Fibroblast of peridontal ligament (primary cell): ENCODE data around the gene PRMT9.

Experiments used
- DNase-seq: peaks from one replicate; pipeline ENCODE4 v3.0.0-alpha.2; 2010; ENCODE audit errors: extremely low read depth

The PRMT9 gene

DNA sequence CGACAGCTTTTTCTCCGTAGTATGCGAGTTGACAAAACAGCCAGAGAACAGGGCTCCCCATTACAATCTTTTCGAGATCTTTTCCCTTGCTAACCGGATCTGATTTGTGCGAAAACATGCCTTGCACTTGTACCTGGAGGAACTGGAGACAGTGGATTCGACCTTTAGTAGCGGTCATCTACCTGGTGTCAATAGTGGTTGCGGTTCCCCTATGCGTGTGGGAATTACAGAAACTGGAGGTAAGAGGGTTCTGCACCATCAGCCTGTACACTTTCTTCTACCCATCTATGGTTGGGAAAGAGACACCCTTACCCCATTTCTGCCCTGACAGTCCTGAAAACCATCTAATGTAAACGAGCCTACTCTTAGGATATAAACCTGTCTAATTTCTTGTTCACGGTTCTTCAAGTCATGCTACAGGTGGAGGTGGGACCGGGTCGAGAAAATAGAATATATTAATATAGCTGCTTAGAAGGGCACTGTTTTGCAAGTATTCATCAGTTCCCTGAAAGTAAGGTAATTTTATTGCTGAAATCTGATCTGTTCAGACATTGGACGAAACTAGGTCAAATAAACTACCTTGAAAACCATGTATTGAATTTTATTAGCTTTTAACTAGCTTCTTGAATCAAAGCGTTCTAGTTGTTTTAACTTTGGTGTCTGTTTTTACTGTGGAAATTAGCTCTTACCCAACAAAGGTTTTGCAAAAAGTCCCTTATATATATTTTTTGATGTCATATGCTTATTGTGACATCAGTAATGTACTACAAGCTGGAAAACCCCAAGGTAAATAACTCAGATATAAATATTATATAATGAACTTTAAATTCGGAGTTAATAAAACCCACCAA lies 65.9 kb downstream of the PRMT9 start:
- no peak for DNase-seq

DNA sequence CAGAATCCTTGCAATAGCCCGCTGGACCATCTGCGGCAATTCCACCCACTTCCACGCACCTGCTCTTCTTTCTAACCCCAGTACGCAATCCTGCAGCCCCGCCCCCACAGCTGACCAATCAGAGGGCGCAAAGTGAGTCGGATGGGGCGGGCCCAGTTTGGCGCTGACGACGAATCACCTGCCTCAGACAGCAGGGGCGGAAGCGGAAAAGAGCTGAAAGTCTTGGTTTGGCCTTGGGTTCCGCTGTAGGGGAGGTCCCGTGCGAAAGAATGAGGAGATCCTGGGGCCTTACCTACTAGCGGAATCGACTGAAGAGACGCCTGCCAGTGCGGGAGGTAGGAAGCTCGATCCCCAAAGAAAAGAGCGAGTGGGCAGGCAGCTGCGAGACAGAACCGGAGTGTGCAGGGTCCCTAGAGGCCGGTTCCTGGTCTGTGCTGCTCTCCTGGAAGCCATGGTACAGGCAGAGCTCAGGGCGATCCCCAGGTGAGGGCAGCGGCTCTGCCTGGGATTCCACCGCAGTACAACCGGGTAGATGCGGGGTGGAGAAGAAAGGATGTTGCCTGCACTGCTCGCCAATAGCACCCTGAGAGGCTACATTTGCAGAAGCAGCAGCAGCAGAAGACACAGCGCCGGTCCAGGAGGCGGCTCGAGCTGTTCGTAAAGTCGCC lies 66.7 kb downstream of the PRMT9 start, which contains the start of gene TMEM184C:
Gene TMEM184C, plus strand, starts transcription at position 225 of the 668 bp plus-strand sequence. CDS start 560 bp downstream, outside the sequence.
- DNase-seq = peak; percentile 88

DNA sequence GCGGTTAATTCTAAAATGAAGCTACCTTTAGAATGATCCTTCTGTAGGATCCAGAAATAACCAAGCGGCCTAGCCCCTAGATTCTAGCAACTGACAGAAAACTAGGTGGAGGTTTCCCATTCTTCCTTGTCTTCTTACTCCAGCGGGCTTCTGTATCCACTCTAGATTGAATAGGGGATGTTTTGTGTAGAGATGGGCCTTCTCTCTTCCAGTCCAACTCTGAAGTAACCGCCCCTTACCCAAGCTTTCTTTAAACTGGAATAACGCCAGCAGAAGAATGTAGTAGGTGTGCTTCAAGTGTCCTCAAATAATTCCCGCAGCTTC lies 67.2 kb downstream of the PRMT9 start:
- no peak for DNase-seq

DNA sequence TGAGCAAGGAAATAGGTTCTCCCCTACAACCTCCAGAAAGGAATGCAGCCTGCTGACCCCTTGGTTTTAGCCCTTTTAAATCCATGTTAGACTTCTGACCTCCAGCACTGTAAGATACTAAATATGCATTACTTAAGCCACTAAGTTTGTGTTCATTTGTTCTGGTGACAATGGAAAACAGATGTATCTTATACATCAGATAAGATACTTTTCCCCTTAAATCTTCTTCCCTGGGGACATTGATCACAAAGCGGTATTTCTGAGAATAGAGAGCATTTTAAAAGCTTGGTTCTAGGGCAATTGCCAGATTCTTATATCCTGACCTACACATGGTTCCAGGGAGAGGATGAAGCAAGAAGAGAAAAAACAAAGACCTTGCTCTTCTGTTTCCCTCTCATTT lies 73.3 kb downstream of the PRMT9 start:
- peak; percentile 72 for DNase-seq

DNA sequence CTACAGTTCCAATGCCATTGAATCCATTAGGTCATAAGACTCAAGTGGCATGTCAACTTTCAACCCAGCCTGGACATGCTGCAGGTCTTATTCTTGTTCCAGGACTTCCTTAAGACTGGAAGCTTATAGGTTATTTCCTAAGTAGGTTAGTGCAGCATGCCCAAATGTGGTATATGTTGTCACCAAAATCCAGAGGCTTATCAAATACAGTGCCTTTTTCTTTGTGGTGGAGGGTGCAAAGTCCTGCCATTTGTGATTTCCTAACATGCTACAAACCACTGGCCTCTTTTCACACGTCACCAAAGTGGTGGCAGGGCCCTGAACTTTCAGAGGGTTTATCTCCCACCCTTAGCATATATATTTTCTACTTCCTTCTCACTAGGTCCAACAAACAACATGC lies 76.5 kb downstream of the PRMT9 start:
- DNase-seq = no peak

DNA sequence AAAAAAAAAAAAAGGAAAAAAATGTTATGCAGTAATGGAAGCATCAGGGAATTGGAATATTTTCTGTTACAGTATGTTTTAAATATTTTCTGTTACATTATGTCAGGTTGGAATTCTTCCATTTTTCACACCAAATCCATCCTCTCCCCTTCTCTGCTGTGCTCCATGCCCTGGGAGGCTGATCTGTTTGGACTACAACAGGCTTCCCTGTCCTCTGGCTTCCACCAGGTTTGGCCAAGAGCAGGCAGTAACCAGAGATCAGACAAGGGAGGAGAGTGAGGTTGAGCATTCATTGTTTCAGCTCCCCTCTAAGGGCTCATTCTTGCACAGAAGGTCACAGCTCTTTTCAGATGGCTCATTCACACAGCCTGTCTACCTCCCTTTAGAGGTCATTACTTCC lies 78.5 kb downstream of the PRMT9 start:
- no peak for DNase-seq

DNA sequence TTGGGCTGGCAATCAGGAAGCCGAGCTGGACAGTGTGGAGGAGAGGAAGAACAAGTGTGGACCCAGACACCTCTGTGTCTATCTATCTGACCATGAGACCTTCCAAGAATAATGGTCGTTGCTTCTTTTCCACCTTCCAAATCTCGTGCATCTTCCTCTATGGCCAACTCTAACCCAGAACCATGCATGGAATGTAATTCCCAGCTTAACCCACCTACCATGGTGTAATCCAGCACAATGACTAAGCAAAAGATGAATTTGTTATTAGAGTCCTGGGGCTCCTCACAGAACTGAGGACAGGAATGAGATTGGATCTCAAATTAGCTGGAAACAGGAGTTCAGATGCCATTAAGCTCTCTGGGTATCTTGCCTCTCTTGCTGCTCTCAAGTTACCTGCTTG lies 84.2 kb downstream of the PRMT9 start:
- peak; percentile 48 for DNase-seq

DNA sequence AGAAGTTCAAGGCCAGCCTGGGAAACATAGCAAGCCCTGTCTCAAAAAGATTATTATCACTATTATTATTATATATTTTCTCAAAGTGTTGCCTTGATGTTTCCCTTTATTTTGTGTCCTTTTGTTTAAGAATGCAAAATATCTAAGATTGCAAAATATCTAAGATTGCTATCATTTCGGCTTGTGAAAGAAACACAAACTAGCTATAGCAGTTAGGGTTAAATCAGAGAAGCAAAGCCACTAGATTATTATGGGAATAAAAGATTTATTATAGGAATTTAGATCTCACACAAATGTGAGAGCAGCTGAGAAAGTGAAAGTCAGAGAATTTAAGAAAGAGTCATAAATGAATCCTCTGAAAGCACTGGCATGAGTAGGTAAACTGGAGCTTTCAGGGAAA lies 84.8 kb downstream of the PRMT9 start:
- no peak for DNase-seq

DNA sequence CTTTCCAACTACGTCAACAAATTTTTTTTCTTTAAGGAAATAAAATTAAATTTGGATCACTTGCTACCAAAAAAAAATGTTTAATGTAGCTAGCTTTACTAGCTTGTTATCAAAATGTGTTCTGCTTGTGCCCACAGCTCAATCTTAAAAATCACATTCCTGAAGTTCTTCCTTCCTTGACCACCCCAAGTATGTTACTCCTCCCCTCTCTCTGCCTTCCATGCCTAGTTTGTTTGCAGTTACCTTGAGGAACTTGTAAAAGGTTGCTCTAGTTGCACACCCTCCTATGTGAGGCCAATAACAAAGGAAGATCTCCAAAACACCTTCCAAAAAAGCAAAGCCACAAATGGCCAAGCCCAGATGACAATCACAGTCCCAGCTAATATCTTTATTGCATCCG lies 86.4 kb downstream of the PRMT9 start:
- no peak for DNase-seq

DNA sequence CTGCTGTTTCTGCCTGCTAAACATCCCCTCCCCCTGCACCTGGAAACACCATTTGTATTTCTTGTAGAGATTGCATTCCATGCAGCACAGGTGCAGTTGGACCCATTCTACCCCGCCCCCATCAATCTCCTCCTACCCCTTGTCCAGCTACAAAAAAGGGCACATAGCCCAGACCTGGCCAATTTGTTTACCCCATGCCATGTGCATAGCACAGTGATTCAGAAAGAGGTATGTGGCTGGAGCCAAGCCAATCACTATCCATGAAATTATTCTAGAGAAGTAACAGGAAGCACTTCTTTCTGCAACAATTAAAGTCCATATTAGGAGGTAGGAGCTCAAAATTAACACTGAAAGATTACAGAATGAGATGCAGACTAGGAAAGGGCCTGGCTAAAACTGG lies 87.0 kb downstream of the PRMT9 start:
- DNase-seq = peak; percentile 91

DNA sequence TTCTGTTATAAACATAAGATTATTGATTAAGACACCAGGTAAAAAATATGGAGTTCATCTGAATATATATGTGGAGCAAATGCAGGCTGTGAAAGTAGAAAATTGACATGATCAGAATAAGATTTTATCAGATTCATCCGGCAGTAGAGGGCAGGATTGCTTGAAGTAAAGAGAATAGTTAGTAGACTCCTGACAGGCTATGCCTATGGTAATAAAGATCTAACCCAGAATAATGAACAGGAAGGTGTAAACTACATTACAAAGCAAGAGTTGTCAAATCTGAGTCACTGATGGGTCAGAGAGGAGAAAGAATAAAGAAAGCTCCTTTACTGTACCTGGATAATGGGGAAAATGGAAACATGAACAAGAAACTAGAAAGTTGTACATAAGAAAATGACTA lies 87.6 kb downstream of the PRMT9 start:
- peak; percentile 45 for DNase-seq

DNA sequence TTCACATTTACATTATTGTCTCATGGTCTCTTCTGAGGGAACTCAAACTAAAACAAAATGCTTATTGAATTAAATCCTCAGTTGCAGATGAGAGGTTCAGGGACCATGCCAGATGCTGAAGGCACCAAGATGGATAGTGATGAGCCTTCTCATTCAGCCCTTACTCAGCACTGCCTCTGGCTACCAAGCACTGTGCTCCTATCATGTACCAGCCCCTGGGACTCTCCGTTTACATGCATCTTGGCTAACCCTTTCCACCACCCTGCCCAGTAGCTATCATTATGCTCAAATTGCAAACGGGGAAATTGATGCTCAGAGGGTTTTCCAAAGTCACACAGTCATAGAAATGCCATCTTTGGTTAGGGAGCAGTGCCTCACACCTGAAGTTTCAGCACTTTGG lies 89.4 kb downstream of the PRMT9 start:
- no peak for DNase-seq

DNA sequence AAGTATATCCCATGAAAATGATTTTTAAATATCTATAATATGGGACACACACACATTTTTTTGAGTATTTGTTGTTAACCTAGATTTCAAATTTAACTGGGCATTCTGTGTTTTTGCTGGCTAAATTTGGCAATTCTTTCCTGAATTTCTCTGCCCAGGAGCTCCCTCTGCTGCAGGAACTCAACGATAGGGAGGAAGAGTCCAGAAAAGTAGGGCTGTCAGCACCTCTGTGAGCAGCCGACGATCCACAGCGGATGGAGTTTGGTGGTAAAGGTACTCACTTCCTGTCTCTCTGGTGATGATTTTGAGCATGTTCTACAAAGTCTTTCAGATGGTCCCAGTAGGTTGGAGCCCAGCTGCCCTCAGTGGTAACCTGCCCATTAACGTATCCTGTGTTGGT lies 89.9 kb downstream of the PRMT9 start:
- DNase-seq = no peak

DNA sequence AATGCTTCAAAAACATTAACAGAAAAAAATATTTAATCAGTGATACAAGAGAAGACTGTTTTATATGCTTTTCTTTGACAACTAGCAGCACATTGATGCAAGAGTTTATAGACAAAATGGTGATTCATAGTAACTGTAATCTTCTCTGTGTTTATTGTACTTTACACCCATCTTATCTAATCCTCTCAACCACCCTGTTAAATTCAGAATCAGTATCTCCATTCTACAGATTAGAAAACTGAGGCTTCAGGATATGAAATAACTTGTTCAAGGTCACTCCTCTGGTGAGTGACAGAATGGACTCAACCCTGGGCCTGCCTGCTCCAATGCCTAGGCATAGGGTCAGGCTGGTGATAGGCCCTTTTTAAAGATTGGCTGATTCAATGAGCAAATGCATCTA lies 92.9 kb downstream of the PRMT9 start:
- DNase-seq = no peak

DNA sequence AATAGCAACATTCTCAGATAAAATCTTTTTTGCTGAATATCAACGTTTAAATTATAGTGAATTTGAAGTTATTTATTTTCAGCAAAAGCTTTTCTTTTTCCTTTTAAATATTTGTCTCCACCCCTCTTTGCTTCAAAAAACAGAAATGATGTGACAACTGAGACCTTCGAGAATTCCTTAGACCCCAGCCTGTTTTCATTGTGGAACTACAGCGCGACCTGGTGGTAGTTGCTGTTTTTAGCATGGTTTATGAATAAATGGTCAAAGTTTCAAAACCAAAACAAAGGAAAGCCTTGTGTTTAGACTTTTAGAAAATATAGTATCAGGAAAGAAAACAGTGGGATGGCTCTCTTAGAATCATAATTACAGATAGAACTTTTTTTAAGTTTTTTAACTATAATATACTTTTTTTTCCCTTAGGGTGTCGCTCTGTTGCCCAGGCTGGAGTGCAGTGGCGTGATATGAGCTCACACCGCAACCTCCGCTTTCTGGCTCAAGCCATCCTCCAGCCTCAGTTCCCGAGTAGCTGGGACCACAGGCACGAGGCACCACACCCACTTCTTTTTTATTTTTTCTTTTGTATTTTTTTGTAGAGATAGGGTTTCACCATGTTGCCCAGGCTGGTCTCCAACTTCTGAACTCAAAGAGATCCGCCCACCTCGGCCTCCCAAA lies 93.6 kb downstream of the PRMT9 start:
- DNase-seq = peak; percentile 88

DNA sequence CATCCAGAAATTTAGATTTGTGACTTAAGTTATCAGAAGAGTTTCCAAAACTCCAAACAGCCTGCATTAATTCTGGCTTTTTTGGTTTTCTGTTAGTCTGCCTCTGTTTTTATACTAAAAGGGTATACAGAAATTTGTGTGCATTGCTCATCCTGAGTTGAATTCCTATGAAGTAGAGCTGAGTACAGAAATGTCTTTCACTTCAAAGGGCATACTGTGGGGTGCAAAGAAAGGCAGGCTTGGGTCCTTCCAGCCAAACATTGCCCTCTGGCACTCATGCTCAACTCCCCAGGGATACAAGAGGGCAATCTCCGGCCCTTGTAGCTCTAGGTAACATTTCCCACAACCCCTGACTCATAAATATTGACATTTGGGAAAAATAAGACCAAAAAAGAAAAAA lies 94.4 kb downstream of the PRMT9 start:
- DNase-seq = no peak
